NCI-H345 treated with DMSO at 0.1 percent for 48 hours (cell line): Measurements from ENCODE around the gene DGKH.

Experiments
- DNase-seq: peaks from one replicate; lab custom pipeline; 2025; ENCODE audit not compliant: unreplicated experiment; lab: John Stamatoyannopoulos, UW

The DGKH gene, protein sequence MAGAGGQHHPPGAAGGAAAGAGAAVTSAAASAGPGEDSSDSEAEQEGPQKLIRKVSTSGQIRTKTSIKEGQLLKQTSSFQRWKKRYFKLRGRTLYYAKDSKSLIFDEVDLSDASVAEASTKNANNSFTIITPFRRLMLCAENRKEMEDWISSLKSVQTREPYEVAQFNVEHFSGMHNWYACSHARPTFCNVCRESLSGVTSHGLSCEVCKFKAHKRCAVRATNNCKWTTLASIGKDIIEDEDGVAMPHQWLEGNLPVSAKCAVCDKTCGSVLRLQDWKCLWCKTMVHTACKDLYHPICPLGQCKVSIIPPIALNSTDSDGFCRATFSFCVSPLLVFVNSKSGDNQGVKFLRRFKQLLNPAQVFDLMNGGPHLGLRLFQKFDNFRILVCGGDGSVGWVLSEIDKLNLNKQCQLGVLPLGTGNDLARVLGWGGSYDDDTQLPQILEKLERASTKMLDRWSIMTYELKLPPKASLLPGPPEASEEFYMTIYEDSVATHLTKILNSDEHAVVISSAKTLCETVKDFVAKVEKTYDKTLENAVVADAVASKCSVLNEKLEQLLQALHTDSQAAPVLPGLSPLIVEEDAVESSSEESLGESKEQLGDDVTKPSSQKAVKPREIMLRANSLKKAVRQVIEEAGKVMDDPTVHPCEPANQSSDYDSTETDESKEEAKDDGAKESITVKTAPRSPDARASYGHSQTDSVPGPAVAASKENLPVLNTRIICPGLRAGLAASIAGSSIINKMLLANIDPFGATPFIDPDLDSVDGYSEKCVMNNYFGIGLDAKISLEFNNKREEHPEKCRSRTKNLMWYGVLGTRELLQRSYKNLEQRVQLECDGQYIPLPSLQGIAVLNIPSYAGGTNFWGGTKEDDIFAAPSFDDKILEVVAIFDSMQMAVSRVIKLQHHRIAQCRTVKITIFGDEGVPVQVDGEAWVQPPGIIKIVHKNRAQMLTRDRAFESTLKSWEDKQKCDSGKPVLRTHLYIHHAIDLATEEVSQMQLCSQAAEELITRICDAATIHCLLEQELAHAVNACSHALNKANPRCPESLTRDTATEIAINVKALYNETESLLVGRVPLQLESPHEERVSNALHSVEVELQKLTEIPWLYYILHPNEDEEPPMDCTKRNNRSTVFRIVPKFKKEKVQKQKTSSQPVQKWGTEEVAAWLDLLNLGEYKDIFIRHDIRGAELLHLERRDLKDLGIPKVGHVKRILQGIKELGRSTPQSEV

DNA sequence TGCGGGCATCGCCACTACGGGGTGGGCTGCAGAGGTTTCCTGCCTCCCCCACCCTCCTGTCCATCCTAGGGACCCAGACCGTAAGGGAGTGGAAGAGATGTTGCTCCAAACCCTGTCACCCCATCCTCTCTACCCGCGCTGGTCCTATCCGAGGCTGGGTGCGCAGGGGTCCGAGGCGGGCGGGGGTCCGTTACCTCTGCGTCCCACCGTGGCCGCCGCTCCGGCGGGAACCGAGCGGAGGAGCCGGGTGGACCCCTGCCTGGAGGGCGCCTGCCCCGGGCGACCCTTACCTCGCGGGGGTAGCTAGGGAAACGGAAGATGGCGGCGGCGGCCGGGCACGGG lies at the start of gene DGKH:
Gene DGKH (plus strand): TSS at position 307 of the 342 bp plus-strand sequence. CDS start 126 bp downstream, outside the sequence.
- no peak for DNase-seq

DNA sequence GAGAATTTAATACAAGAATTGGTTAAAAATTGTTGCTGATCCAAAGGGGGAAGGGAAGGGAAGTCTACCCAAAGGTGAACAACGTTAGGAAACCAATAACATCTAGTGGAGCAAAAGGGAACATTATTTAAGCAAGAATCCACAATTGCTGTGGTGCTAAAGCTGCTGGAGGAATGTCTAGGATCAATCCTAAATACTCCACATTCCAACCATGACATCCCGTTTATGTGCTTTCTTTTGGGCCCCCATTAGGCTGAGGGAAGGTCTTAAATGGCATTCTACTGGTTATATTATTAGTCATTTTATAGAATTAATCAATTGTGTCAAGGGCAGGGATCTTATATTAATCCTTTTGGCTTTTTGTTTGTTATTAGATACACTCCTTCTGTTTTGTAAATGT lies 47.6 kb upstream of the DGKH start:
- no peak for DNase-seq

DNA sequence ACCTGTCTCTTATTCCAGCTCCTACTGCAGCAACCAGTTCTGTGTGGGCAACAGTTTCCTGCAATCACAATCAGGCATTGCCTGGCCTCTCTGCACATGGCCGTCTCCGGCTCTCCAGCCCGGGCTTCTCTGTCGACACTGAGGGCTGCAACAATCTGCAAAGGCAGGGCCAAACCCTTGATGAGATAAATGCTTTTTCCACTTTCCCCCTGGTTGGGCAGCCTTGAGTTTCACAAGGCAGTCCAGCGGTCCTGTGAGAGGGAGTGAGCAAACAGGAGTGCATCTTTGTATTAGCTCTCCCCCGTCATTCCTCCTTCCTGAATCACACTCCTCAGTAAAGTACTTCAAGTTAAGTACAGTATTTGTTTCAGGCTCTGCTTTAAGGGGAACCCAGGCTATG lies 46.9 kb upstream of the DGKH start:
- no peak for DNase-seq

DNA sequence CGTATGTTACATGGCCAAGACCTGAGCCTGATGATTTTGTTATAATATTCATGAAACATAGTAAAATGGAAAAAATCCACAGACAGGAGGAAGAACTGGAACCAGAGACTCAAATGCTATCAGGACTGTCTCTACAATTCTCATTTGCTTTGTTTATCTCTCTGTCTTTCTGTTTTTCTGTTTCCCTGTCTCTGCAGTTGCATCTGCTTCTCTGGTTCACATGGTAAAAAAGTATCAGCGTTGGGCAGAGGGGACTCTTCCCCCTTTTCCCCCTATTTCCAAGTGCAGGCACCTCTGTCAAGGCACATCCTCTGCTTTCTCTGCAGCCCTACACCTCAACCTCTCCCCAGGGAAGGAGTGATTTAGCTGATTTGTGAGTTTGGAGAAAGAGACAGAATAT lies 46.4 kb upstream of the DGKH start:
- DNase-seq: no peak

DNA sequence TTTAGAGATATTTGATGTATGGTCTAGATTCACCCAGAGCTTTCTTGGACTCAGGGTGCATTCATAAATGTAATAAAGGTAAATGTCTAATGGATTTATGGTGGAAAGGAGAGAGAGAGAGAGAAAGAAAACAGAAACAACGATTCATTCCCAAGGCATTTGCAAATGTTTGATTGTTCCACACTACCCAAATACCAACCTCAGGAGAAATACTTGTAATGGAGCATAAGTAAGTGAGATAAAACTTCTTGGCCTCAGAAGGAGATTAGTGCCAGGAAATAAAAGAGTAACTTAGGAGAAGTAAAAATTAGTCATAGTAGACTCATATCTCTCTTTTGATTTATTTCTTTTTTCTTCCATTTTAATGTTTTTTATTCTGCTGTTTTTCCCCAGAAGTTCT lies 40.6 kb upstream of the DGKH start:
- DNase-seq: no peak

DNA sequence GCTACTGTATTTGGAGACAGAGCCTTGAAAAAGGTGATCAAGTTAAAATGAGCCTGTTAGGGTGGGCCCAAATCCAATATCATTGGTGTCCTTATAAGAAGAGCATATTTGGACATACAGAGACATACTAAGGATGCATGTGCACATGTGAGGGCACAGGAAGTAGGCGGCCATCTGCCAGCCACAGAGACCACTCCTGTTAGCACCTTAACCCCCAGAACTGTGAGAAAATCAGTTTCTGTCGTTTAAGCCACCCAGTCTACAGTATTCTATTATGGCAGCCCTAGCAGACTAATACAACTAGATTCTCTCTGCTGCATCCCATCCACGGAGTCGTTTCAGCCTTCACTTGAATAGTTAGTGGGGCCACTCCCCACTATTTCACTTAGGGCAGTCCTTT lies 39.4 kb upstream of the DGKH start:
- no peak for DNase-seq

DNA sequence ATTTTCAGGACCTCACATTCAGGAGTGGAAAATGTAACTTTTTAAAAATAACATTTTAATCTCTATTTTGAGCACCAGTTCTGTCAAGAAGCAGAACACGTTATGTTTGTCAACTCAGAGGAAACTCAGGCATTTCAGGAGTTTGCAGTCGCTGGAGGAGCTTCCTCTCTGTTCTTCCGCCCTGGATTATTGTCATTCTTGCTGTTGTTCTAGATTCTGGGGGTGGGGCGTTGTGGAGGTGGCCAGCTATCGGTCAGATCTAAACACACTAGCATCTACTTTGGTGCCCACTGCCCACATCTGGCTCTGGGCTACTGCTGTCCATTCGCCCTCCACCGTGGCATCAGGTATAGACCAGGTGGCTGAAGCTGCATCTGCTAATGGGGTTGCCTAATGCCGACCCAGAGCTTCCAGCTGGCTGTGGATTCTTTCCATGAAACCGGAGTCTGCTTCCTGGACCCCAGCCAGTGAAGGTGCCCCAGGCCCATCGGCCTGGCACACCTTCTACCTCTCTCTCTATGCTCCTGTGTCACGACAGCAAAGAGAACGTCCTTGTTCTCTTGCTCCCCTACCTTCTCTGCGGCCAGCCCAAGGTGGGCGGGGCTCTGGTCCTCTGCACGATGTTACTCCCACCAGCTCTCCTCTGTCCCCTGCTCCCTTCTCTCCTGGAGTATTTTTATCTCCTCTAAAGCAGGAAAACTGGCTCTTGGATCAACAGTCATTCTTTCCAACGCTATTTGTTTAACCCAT lies 36.7 kb upstream of the DGKH start:
- DNase-seq: no peak

DNA sequence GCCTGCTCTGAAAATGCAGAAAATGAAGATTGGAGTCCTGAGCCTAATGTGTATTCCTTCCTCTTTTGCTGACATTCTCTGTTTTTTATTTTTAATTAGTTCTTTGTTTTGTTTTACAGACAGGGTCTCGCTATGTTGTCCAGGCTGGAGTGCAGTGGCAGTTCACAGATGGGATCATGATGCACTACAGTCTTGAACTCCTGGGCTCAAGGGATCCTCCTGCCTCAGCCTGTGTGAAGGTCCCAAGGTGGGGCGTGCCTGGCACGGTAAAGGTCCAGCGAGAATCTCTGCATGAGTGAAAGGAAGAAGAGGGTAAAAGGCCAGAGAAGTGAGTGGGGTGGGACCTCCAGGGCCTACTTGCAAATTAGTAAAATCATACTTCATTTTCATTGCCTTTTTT lies 34.3 kb upstream of the DGKH start:
- no peak for DNase-seq

DNA sequence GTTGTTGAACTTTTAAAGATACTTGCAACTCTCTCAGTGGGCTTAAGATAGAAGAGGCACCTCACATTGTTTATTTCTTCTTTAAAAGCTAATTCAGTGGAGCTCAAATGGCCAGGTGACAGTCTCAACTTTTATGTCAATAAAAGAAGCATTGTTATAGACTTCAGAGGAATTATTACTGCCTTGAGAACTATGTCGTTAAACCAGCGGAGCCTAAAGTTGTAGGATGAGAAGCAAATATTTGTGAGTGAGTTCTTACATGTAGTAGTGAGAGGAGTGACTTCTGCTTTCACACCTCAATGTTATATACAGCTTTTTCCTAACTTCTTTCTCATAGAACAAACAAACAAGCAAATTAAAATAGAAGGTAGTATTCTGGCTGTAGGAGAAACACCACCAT lies 31.2 kb upstream of the DGKH start:
- no peak for DNase-seq

DNA sequence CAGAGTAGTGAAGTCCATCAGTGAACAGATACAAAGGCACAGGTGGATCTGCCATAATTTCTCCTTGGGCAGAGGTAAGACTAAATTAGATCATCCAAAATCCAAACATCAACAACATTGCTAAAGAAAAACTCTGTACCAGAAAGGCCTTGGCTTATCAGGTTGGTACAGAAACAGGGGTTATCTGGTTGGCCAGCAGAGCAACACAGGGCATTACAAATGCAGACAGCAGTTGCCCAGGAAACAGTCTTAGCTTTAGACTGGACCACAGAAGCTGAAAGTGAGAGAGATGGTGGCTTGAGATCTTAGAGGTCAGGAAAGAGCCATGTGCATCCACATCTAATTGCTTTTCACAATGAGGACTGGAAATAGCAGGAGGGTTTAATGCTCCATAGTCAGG lies 26.6 kb upstream of the DGKH start:
- no peak for DNase-seq

DNA sequence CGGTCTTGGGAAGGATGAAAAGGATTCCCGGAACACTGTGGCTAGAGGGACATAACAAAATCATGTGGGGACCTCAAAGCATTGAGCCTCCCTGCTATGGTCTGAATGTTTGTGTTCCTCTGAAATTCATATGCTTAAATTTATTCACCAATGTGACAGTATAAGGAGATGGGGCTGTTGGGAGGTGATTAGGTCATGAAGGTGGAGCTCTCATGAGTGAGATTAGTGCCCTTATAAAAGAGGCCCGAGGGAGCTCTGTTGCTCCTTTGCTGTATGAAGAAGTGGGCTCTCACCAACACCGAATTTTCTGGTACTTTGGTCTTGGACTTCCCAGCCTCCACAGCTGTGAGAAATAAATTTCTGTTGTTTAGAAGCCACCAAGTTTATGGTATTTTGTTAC lies 26.1 kb upstream of the DGKH start:
- no peak for DNase-seq

DNA sequence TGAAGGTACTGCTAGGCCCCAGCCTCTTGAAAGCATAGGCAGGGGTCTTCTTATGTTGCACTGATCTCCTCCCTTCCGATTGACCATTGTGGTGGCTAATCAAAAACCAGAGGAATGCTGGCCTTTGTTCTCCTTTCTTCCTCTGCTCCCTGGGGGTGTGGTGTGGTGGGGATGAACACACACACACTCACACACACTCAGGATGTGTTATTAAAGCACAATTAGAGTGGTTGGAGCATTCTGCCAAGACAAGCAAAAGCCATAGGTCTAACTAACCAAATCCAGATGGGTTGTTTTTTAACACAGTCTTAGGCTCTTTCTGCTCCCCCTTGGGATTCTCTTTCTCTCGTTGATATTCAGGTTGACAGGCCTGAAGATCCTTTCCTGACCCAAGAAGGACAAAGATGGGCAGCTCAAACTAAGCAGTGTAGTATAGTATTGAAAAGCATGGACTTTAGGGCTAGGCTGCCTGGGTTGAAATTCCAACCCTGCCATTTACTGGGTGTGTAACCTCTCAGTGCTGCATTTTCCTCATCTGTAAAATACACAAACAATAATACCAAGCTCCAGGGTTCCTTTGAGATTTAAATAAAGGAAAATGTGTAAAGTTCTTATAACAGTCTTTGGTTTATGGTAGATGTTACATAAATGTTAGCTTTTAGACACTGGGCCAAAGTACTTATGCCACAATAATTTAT lies 25.5 kb upstream of the DGKH start:
- no peak for DNase-seq

DNA sequence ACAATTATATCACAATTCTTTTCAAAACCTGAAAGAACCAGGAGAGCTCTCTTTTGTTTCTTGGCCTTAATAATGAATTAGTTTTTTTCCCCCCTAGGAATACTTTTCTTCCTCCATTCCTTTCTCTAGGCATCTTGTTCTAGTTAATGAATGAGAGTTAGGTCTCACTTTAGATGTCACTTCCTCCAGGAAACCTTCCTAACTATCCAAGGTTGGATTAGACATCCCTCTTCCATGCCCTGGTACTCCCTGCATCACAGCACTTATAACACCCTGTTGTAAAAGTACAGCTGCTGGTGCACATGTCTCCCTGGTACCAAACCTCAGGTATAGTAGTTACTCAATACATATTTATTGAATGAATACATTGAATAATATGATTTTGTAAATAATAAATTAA lies 21.2 kb upstream of the DGKH start:
- DNase-seq: no peak

DNA sequence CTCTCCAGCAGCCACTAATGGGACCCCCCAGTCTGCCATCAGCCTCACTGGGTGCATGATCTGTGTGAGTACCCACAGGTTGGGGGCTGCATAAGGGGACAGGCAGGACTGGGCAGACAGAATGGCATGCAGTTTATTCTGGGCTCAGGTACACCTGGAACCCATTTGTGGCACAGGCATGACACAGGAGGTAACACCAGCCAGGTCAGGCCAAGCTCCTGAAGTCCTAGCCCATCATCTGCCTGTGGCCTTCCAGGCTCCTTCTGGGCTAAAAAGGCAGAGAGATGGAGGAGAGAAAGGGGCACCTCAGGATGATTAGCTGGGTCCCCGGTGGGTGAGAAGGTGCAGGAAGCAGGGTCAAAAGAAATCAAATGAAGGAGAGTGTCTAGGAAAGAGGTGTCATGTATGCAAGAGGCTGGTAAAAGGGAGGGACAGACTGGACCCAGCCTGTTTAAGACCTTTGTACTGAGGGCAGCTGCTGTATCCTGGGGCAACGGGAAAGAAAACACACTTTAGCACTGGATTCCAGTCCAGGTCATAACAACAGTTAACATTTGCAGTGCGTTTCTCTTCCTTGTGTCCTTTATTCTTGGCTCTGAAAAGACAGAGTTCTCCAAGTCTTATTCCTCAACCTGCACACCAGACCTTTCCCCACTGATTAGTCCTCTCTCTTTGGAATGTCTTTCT lies 20.2 kb upstream of the DGKH start:
- DNase-seq: no peak

DNA sequence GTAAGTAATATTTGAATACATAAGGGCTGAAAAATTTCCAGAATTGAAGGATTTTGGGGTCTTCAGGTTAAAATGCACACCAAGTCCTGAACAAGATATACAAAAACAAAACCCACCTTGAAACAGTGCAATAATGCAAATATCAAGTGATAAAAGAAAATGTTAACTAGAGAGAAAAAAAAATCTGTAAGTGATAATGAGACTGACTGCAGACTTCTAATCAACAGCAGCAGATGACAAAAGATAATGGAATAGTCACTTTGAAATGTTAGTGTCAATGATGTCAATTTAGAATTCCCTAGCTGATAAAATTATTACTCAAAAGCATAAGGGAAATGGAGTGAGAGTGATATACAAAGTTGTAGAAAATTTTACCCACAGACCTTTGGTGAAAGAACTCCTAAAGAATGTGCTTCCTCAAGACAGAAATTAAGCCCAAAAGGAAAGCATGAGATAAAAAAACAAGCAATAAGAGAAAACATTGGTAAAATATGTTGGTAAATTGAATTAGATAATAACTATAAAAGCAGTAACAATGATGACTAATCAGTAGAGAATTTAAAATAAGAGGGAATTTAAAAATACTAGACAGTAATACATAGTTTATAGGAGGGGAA lies 12.4 kb upstream of the DGKH start:
- DNase-seq: no peak

DNA sequence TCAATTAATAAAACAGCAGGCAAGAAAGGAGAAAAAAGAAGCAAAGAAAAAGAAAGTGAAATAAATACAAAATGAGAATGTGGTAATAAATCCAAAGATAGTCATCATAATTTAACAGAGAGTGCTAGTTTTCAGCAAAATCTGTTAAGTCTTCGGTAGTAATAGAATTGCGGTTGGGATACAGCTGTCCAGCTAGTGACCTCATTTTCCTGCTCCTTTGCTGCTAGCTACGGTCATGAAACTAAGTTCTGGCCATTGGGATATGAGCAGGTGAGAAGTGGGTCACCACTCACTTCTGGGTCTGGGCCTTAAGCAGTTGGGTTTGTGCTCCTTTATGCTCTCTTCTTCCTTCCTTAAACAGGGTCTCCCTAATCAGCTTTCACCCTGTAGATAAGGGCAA lies 11.7 kb upstream of the DGKH start:
- DNase-seq: no peak

DNA sequence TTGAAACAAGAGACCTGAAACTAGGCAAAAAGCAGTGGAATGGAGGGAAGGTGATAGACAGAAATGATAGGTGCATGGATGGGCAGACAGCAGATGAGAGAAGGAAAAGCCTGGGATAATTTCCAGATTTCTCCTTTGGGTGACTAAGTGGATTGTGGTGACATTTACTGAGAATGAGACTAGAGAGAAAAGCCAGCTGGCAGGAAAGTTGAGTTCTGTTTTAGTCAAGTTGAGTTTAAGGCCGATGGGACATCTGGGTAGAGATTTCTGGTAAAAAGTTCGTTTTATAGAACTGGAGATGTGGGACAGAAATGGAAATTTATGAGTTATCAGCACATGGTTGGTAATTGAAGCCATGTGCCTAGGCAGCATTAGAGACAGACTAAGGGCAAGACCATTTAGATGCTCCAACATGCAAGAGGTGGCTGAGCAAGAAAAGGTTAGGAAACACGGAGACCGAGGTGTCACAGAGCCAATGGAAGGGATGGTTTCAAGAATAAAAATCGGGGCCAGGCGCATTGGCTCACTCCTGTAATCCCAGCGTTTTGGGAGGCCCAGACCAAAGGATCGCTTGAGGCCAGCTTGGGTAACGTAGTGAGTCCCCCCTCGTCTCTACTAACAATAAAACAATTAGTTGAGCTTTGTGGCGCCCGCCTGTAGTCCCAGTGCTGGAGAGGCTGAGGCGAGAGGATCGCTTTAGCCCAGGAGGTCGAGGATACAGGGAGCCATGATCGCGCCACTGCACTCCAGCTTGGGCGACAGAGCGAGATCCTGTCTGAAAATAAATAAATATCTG lies 9.6 kb upstream of the DGKH start:
- DNase-seq: no peak

DNA sequence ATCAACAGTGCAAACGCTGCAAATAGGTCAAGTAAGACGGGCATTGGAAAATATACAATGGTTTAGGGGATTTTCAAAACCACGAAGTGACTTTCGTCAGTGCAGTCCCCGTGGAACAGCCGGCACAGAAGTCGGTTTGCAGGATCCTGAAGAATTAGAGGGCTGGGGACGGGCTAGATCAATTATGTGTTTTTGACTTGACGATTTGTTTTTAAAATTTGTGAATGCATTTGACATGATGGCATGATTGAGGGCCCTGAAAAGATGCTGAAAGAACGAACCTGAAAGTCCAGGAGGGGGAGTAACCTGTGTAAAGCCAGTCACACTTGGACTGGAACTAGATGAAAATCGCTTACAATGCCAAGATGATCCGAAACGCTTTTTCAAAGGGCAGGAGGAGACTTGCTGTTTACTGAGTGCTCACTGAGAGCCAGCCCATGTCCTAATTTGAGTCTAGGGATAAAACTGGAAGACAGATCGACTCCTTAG lies 8.9 kb upstream of the DGKH start:
- DNase-seq: no peak
